Type B pancreatic cell (in vitro differentiated cells): ENCODE measurements around the gene DDT. TPM values are rescaled to one million over a fixed set of nuclear protein-coding genes. Genes with fewer than 3 reads are reported as not detected.

ENCODE experiments used
- DNase-seq: peaks from one replicate; pipeline ENCODE4 v3.0.0; 2021; ENCODE audit warnings: mixed read lengths; ENCODE audit not compliant: unreplicated experiment; ENCODE audit errors: extremely low spot score
- H3K27ac Mint-ChIP-seq: 2 replicates; pipeline ENCODE4 v1.8.0; 2021; ENCODE audit warnings: mild to moderate bottlenecking, mixed read lengths
- H3K27me3 Mint-ChIP-seq: 2 replicates; pipeline ENCODE4 v1.8.0; 2021; ENCODE audit warnings: mixed read lengths
- H3K36me3 Mint-ChIP-seq: 2 replicates; pipeline ENCODE4 v1.8.0; 2021; ENCODE audit warnings: mixed read lengths
- H3K4me1 Mint-ChIP-seq: one replicate; pipeline ENCODE4 v1.8.0; 2021; ENCODE audit warnings: mixed read lengths; ENCODE audit not compliant: unreplicated experiment
- H3K4me3 Mint-ChIP-seq: 2 replicates; pipeline ENCODE4 v1.8.0; 2021; ENCODE audit warnings: mild to moderate bottlenecking, mixed read lengths
- H3K9me3 Mint-ChIP-seq: 2 replicates; pipeline ENCODE4 v1.8.0; 2021; ENCODE audit warnings: mixed read lengths
- CTCF ChIP-seq: fragments of 200-600 bp; sonication (generic); conservative IDR thresholded peaks from 2 replicates; pipeline ENCODE4 v1.5.0; 2021; ENCODE audit warnings: antibody characterized with exemption, mild to moderate bottlenecking
- total RNA-seq: library from RNA; stranded (reverse); gene quantifications from 2 replicates; pipeline ENCODE4 v1.2.1, GENCODE V29; 2021; ENCODE audit warnings: low replicate concordance

The DDT gene
- total RNA-seq, 1 donor from 2014 or later = 104 TPM

GRCh38 chr22:24006207-24006913 is 32.1 kb upstream of the DDT start:
- Mint-ChIP-seq H3K4me1 (peaks cover 10% of the 10 kb centered on the region), H3K27me3 (no peaks in the 10 kb centered on the region), H3K36me3 (no peaks in the 10 kb centered on the region), H3K27ac (no peak overlapping the region), H3K9me3 (no peaks in the 10 kb centered on the region), H3K4me3 (no peak overlapping the region)
- no peak for DNase-seq
- TF ChIP-seq CTCF = no peak

- no peak for TF ChIP-seq CTCF
- Mint-ChIP-seq H3K27ac (no peak within 1 kb of the TSS), H3K4me3 (no peak within 1 kb of the TSS)
Measured at GRCh38 chr22:24005201-24005600, 31.0 kb upstream of the DDT start, which contains the start of gene GSTT4. Gene GSTT4 (minus strand): TSS chr22:24005453. CDS start chr22:24005356, 97 bp downstream.

GRCh38 chr22:24003887-24004286 is 29.6 kb upstream of the DDT start:
- DNase-seq = no peak
- no peak for TF ChIP-seq CTCF
- H3K27ac Mint-ChIP-seq = no peak overlapping the region
- no peaks in the 10 kb centered on the region for H3K36me3 Mint-ChIP-seq
- H3K9me3 Mint-ChIP-seq = no peaks in the 10 kb centered on the region
- no peaks in the 10 kb centered on the region for H3K27me3 Mint-ChIP-seq
- H3K4me3 Mint-ChIP-seq = no peak overlapping the region
- peaks cover 10% of the 10 kb centered on the region for H3K4me1 Mint-ChIP-seq

More at GRCh38 chr22:24005201-24005600, 31.0 kb upstream of the DDT start, which contains the start of gene GSTT4:
- Mint-ChIP-seq H3K36me3 (no peaks in the 10 kb centered on the region), H3K4me1 (peaks cover 10% of the 10 kb centered on the region), H3K9me3 (no peaks in the 10 kb centered on the region), H3K27me3 (no peaks in the 10 kb centered on the region)
- DNase-seq = no peak

- H3K36me3 Mint-ChIP-seq = no peaks in the 10 kb centered on the region
- TF ChIP-seq CTCF = no peak
Measured at GRCh38 chr22:24002851-24003250, 28.6 kb upstream of the DDT start.

GRCh38 chr22:24002272-24002671 is 28.0 kb upstream of the DDT start:
- no peak for TF ChIP-seq CTCF
- H3K36me3 Mint-ChIP-seq = no peaks in the 10 kb centered on the region
- H3K4me3 Mint-ChIP-seq = no peak overlapping the region
- no peaks in the 10 kb centered on the region for H3K27me3 Mint-ChIP-seq
- no peak for DNase-seq
- H3K4me1 Mint-ChIP-seq = peaks cover 10% of the 10 kb centered on the region
- H3K27ac Mint-ChIP-seq = no peak overlapping the region
- H3K9me3 Mint-ChIP-seq = no peaks in the 10 kb centered on the region

More at GRCh38 chr22:24002851-24003250, 28.6 kb upstream of the DDT start:
- H3K27me3 Mint-ChIP-seq = no peaks in the 10 kb centered on the region
- H3K4me3 Mint-ChIP-seq = no peak overlapping the region
- H3K27ac Mint-ChIP-seq = no peak overlapping the region
- DNase-seq = no peak
- H3K9me3 Mint-ChIP-seq = no peaks in the 10 kb centered on the region
- H3K4me1 Mint-ChIP-seq = peaks cover 10% of the 10 kb centered on the region
